ENCODE results near the gene MTRF1. TPM values are rescaled to one million over a fixed set of nuclear protein-coding genes. Genes with fewer than 3 reads are reported as not detected.

Gene MTRF1
- total RNA-seq, 6 experiments from 2014 or later, result 6.0 to 10.5 (median 7.4) TPM

- intact Hi-C loops (cut with DNase I), result no loop called here
- H3K9me3 ChIP-seq, result no peaks in the 10 kb centered on the region
- no peaks in the 10 kb centered on the region for H3K27me3 ChIP-seq
- H3K36me3 ChIP-seq, result no peaks in the 10 kb centered on the region
- peaks cover 0 to 17% (median 0%) of the 10 kb centered on the region in 4 donors for H3K4me1 ChIP-seq
- DNase-seq (peak; percentile 91 to 92 (median 92)), ATAC-seq (peak; percentile 86 to 94 (median 88))
- H3K27ac ChIP-seq, result peak within 1 kb of the TSS; percentile 99
- H3K4me3 ChIP-seq, result peak within 1 kb of the TSS; percentile 96 to 99 (median 98)
- WGBS (ENCODE audit: insufficient coverage, low coverage, low lambda C conversion rate, missing lambda C conversion rate), result 0% methylated on average over 3 of the region's 32 CpGs
- TF ChIP-seq CTCF (IDR thresholded peaks at IDR 0.05) (peak in 1 of 4 donors; percentile 13), POLR2A (IDR thresholded peaks at IDR 0.05) (peak; percentile 59)
These were observed 47.6 kb upstream of the MTRF1 start, which contains the start of gene NAA16 for GRCh38 chr13:41310963-41311405. Gene NAA16 (plus strand): TSS chr13:41311267. CDS start chr13:41311529, 262 bp downstream.

- ATAC-seq (no peak), DNase-seq (no peak)
- WGBS (ENCODE audit: insufficient coverage, low coverage, low lambda C conversion rate, missing lambda C conversion rate), result 81% methylated on average over 10 of the region's 11 CpGs
- intact Hi-C loops (cut with DNase I), result no loop called here
- TF ChIP-seq POLR2A (IDR thresholded peaks at IDR 0.05) (no peak), CTCF (IDR thresholded peaks at IDR 0.05) (no peak)
- no peak overlapping the region for H3K27ac ChIP-seq
- H3K36me3 ChIP-seq, result no peaks in the 10 kb centered on the region
- H3K4me3 ChIP-seq, result no peak overlapping the region
- H3K27me3 ChIP-seq, result no peaks in the 10 kb centered on the region
- H3K9me3 ChIP-seq, result no peaks in the 10 kb centered on the region
- peaks cover 0 to 6% (median 0%) of the 10 kb centered on the region in 4 donors for H3K4me1 ChIP-seq
These were observed 44.7 kb upstream of the MTRF1 start for GRCh38 chr13:41307884-41308640.

GRCh38 chr13:41306271-41307145, 43.1 kb upstream of the MTRF1 start:
- no peak overlapping the region for H3K27ac ChIP-seq
- no peaks in the 10 kb centered on the region for H3K27me3 ChIP-seq
- DNase-seq, result no peak
- no peaks in the 10 kb centered on the region for H3K9me3 ChIP-seq
- H3K4me1 ChIP-seq, result no peaks in the 10 kb centered on the region
- WGBS (ENCODE audit: insufficient coverage, low coverage, low lambda C conversion rate, missing lambda C conversion rate), result 74% methylated on average over 6 of the region's 15 CpGs
- no peak for ATAC-seq
- intact Hi-C loops (cut with DNase I), result no loop called here
- H3K4me3 ChIP-seq, result no peak overlapping the region
- H3K36me3 ChIP-seq, result no peaks in the 10 kb centered on the region
- TF ChIP-seq POLR2A (IDR thresholded peaks at IDR 0.05) (no peak), CTCF (IDR thresholded peaks at IDR 0.05) (no peak)

GRCh38 chr13:41304551-41304950, 41.2 kb upstream of the MTRF1 start:
- DNase-seq (no peak), ATAC-seq (no peak)
- intact Hi-C loops (cut with DNase I), result no loop called here

More at GRCh38 chr13:41304551-41304950, 41.2 kb upstream of the MTRF1 start:
- no peaks in the 10 kb centered on the region for H3K4me1 ChIP-seq
- H3K27ac ChIP-seq, result no peak overlapping the region
- H3K9me3 ChIP-seq, result no peaks in the 10 kb centered on the region
- TF ChIP-seq POLR2A (IDR thresholded peaks at IDR 0.05) (no peak), CTCF (IDR thresholded peaks at IDR 0.05) (no peak)
- no peak overlapping the region for H3K4me3 ChIP-seq
- no peaks in the 10 kb centered on the region for H3K27me3 ChIP-seq
- no peaks in the 10 kb centered on the region for H3K36me3 ChIP-seq

Measured in right lobe of liver (tissue), 6 donors.